Activated T-helper 1 cell treated with anti-CD3 and anti-CD28 coated beads, Interleukin-2, amount 50 U/mL, for 16 hours (primary cell): ENCODE data around the gene PLEKHG2.
A peak's percentile ranks its signal among the peaks of the same experiment; 100 is the strongest.
"Not testable (repeated sequence)": the region's sequence is repeated elsewhere in the genome, so short reads cannot be mapped to it uniquely, and the experiment has no call there.

ENCODE experiments used
- DNase-seq, 2 donors: peaks; one replicate each; pipeline ENCODE4 v3.0.0-alpha.2; 2020; ENCODE audit warnings: low read depth in 1 of 2, low spot score in 1 of 2

PLEKHG2 gene

DNA sequence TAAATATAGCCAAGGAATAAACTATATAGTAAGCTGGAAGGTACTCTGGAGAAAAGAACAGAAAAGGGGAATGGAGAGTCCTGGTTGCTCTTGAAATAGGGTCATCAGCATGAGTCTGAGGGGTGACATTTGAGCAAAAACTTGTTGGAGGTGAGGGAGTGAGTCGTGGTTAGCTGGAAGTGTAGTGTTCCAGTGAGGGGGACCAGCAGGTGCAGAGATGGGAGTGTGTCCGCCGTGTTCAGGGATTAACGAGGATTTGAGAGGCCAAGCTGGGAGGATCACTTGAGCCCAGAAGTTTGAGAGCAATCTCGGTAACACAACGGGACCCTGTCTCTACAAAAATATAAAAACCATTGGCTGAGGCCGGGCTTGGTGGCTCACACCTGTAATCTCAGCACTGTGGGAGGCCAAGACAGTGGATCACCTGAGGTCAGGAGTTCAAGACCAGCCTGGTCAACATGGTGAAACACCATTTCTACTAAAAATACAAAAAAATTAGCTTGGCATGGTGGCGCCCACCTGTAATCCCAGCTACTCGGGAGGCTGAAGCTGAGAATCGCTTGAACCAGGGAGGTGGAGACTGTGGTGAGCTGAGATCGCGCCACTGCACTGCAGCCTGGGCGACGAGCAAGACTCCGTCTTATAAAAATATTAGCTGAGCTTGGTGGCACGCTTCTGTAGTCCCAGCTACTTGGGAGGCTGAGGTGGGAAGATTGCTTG, 34.1 kb downstream of the PLEKHG2 start:
- DNase-seq = no peak

GRCh38 chr19:39448271-39448670, 35.8 kb downstream of the PLEKHG2 start:
- DNase-seq = no peak

- no peak for DNase-seq
Measured at GRCh38 chr19:39449116-39449797, 36.8 kb downstream of the PLEKHG2 start.

GRCh38 chr19:39451257-39451656, 38.8 kb downstream of the PLEKHG2 start:
- not testable (repeated sequence) for DNase-seq

GRCh38 chr19:39463403-39463802, 50.9 kb downstream of the PLEKHG2 start:
- DNase-seq = no peak

GRCh38 chr19:39465956-39466747, 53.7 kb downstream of the PLEKHG2 start:
- DNase-seq = no peak

- no peak for DNase-seq
Measured at GRCh38 chr19:39467941-39468340, 55.5 kb downstream of the PLEKHG2 start.

- DNase-seq = no peak
Measured at GRCh38 chr19:39469036-39469435, 56.6 kb downstream of the PLEKHG2 start.

- no peak for DNase-seq
Measured at GRCh38 chr19:39469567-39469966, 57.1 kb downstream of the PLEKHG2 start.

- DNase-seq = no peak
Measured at GRCh38 chr19:39470724-39471339, 58.4 kb downstream of the PLEKHG2 start.

GRCh38 chr19:39471756-39472536, 59.5 kb downstream of the PLEKHG2 start:
- no peak for DNase-seq

DNA sequence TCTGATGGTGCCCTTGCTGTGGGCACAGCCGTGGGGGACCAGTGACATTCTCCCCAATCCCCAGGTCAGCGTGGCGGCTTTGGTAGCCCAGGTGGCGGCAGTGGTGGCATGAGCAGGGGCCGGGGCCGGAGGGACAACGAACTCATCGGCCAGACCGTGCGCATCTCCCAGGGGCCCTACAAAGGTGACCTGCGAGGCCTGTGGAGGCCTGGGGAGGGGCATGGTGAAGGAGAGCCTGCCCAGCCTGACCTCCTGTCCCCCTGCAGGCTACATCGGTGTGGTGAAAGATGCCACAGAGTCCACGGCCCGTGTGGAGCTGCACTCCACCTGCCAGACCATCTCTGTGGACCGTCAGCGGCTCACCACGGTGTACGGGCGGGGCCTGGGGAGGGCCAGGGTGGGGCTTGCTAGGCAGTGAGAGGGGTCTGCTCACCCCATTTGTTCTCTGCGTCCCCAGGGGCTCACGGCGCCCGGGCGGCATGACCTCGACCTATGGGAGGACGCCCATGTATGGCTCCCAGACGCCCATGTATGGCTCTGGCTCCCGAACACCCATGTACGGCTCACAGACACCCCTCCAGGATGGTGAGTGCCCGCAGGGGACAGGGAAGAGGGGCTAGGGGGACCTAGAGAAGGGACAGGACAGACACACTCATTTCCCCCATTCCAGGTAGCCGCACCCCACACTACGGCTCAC, 60.4 kb downstream of the PLEKHG2 start:
- DNase-seq = no peak

- DNase-seq = no peak
Measured at GRCh38 chr19:39473443-39473960, 61.0 kb downstream of the PLEKHG2 start.

DNA sequence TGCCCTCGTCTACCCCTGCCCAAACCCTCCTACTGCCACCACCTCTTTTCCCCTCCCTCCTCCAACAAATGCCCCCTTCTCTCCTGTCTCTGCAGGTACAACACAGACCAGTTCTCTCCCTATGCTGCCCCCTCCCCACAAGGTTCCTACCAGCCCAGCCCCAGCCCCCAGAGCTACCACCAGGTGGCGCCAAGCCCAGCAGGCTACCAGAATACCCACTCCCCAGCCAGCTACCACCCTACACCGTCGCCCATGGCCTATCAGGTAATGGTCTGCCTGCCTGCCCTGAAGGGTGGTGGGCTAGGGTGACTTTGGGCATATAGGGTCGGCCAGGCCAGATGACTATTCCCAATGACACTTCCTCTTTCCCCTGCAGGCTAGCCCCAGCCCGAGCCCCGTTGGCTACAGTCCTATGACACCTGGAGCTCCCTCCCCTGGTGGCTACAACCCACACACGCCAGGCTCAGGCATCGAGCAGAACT, 61.7 kb downstream of the PLEKHG2 start:
- DNase-seq = peak; percentile 58 to 64

GRCh38 chr19:39475748-39476147, 63.3 kb downstream of the PLEKHG2 start:
- no peak for DNase-seq
